A549 (cell line): ENCODE data around the gene VNN1. TPM values are rescaled to one million over a fixed set of nuclear protein-coding genes. Genes with fewer than 3 reads are reported as not detected.

Experiments
- ATAC-seq, 2 experiments: fragments of 200-7000 bp in 1 of 2; fragments of >200 bp in 1 of 2; cut with Nextera tagmentation in 1 of 2; cut with Tn5 transposase in 1 of 2; 3 replicates each; pipeline versions ENCODE4 v1.8.0 to v1.9.1; 2018 to 2020; ENCODE audit warnings: mild to moderate bottlenecking in 1 of 2, moderate library complexity in 1 of 2
- CTCF ChIA-PET: fragments of 300-600 bp; sonication (Branson Sonifier 250); formaldehyde crosslinking; extraction: SDS; loops from one replicate; lab custom pipeline; 2021; ENCODE audit warnings: antibody characterized with exemption, inconsistent platforms; lab: Yijun Ruan, JAX
- POLR2A ChIA-PET: fragments of 350-600 bp; formaldehyde crosslinking; extraction: SDS; loops from one replicate; lab custom pipeline; 2021; ENCODE audit warnings: antibody characterized with exemption, inconsistent platforms; lab: Yijun Ruan, JAX
- DNase-seq, 2 experiments: peaks; one replicate each; pipeline versions ENCODE4 v3.0.0 to v3.0.0-alpha.2; 2011 to 2016; ENCODE audit warnings: low read depth in 1 of 2, low spot score in 1 of 2
- FAIRE-seq: peaks from 2 replicates; lab custom pipeline; 2011; peaks lifted over from hg19 to GRCh38; lab: Jason Lieb, UNC
- H3K27ac ChIP-seq, 2 experiments: fragments of >200 bp; sonication (Bioruptor Twin); formaldehyde crosslinking; 3 replicates each; pipeline ENCODE4 v1.5.1; 2016 to 2017
- H3K4me1 ChIP-seq: fragments of >200 bp; sonication (Bioruptor Twin); formaldehyde crosslinking; 3 replicates; pipeline ENCODE4 v1.6.1; 2016
- H3K4me2 ChIP-seq: fragments of >200 bp; sonication (Bioruptor Twin); formaldehyde crosslinking; 3 replicates; pipeline ENCODE4 v1.6.1; 2016
- H3K4me3 ChIP-seq: fragments of >200 bp; sonication (Bioruptor Twin); formaldehyde crosslinking; 3 replicates; pipeline ENCODE4 v1.5.1; 2016
- H3K9me3 ChIP-seq: fragments of >200 bp; sonication (Bioruptor Twin); formaldehyde crosslinking; 3 replicates; pipeline ENCODE4 v1.6.1; 2016
- CEBPB ChIP-seq, 2 experiments: fragments of >200 bp in 1 of 2; sonication (Bioruptor Twin) in 1 of 2; formaldehyde crosslinking in 1 of 2; IDR thresholded peaks; 2 replicates each; pipeline ENCODE4 v1.6.1; 2012 to 2016
- CHD2 ChIP-seq: fragments of 150-350 bp; IDR thresholded peaks from 2 replicates; pipeline ENCODE4 v1.6.1; 2014; ENCODE audit warnings: low read length; ENCODE audit not compliant: partially characterized antibody
- EHF ChIP-seq: fragments of 250-450 bp; sonication (Bioruptor Pico); IDR thresholded peaks from 2 replicates; pipeline ENCODE4 v1.5.0; 2020; ENCODE audit warnings: mild to moderate bottlenecking
- EHMT2 ChIP-seq: fragments of 200-600 bp; sonication (generic); IDR thresholded peaks from 2 replicates; pipeline ENCODE4 v1.6.1; 2016; ENCODE audit warnings: antibody characterized with exemption, low read depth, mild to moderate bottlenecking, moderate library complexity
- EP300 ChIP-seq, 2 experiments: fragments of >200 bp; sonication (Bioruptor Twin); formaldehyde crosslinking; IDR thresholded peaks; 2 replicates in 1 of 2; 3 replicates in 1 of 2; pipeline ENCODE4 v1.6.1; 2016 to 2017
- FOSL2 ChIP-seq, 2 experiments: fragments of 450-650 bp in 1 of 2; fragments of >200 bp in 1 of 2; sonication (Bioruptor Twin) in 1 of 2; formaldehyde crosslinking; IDR thresholded peaks; 2 replicates each; pipeline versions ENCODE4 v1.5.0 to v1.6.1; 2016 to 2020; ENCODE audit warnings: mild to moderate bottlenecking in 1 of 2, moderate library complexity in 1 of 2
- JUN ChIP-seq, 2 experiments: fragments of >200 bp; sonication (Bioruptor Twin); formaldehyde crosslinking; IDR thresholded peaks; 2 replicates in 1 of 2; 3 replicates in 1 of 2; pipeline ENCODE4 v1.6.1; 2016 to 2017
- MYC ChIP-seq: IDR thresholded peaks from 2 replicates; pipeline ENCODE4 v1.6.1; 2012; ENCODE audit warnings: mild to moderate bottlenecking, inconsistent platforms, low read length, improper control_type of control experiment, borderline replicate concordance
- RAD21 ChIP-seq, 2 experiments: fragments of >200 bp in 1 of 2; sonication (Bioruptor Twin) in 1 of 2; formaldehyde crosslinking in 1 of 2; IDR thresholded peaks in 1 of 2; conservative IDR thresholded peaks in 1 of 2; 2 replicates in 1 of 2; 3 replicates in 1 of 2; pipeline ENCODE4 v1.6.1; 2012 to 2018; ENCODE audit warnings: inconsistent platforms in 1 of 2
- RCOR1 ChIP-seq: fragments of 150-350 bp; IDR thresholded peaks from 2 replicates; pipeline ENCODE4 v1.6.1; 2014; ENCODE audit warnings: antibody characterized with exemption, low read length, low read depth
- RFX5 ChIP-seq: fragments of 450-650 bp; IDR thresholded peaks from 2 replicates; pipeline ENCODE4 v1.7.1; 2014; ENCODE audit warnings: antibody characterized with exemption, mild to moderate bottlenecking, moderate library complexity
- TP53 ChIP-seq: fragments of 250-450 bp; sonication (Bioruptor Pico); IDR thresholded peaks from 2 replicates; pipeline ENCODE4 v1.5.0; 2021; ENCODE audit warnings: mild to moderate bottlenecking, moderate library complexity
- WGBS: methylation state at CpG from one replicate; pipeline ENCODE4 v1.1.6; 2017; ENCODE audit errors: missing lambda C conversion rate; 5-methylcytosine and 5-hydroxymethylcytosine counted together
- polyA plus RNA-seq, 4 experiments: library from polyadenylated mRNA; depleted of rRNA in 3 of 4; stranded (reverse); fragments of >200 nt; fragmentation: RNase III in 1 of 4; extraction: RNeasy Plus Mini Kit Qiagen cat#74134 plus additional on column Dnase treatment in 1 of 4; gene quantifications; 2 replicates in 3 of 4; 3 replicates in 1 of 4; pipeline ENCODE4 v1.2.3, GENCODE V29; 2011 to 2017
- TF ChIP-seq, protein P1 (sequence below): IDR thresholded peaks from 2 replicates; pipeline ENCODE4 v1.6.1; 2012
- TF ChIP-seq, protein P2 (sequence below): IDR thresholded peaks from 2 replicates; pipeline ENCODE4 v1.6.1; 2012; ENCODE audit warnings: low read depth, borderline replicate concordance
- TF ChIP-seq, protein P3 (sequence below): fragments of >200 bp; sonication (Bioruptor Twin); formaldehyde crosslinking; IDR thresholded peaks from 2 replicates; pipeline ENCODE4 v1.6.1; 2016
- TF ChIP-seq, protein P4 (sequence below): fragments of >200 bp; sonication (Bioruptor Twin); formaldehyde crosslinking; IDR thresholded peaks from 3 replicates; pipeline ENCODE4 v1.5.1; 2016
- TF ChIP-seq, protein P5 (sequence below): fragments of 250-450 bp; sonication (Bioruptor Pico); IDR thresholded peaks from 2 replicates; pipeline ENCODE4 v1.5.0; 2021; ENCODE audit warnings: mild to moderate bottlenecking, moderate library complexity, borderline replicate concordance
- TF ChIP-seq, protein P6 (sequence below): fragments of >200 bp; sonication (Bioruptor Twin); formaldehyde crosslinking; IDR thresholded peaks from 3 replicates; pipeline ENCODE4 v1.6.1; 2016
- TF ChIP-seq, protein P7 (sequence below): fragments of 200-600 bp; sonication (generic); IDR thresholded peaks from 2 replicates; pipeline ENCODE4 v1.6.1; 2016; ENCODE audit warnings: antibody characterized with exemption, mild to moderate bottlenecking, moderate library complexity

The VNN1 gene
- polyA plus RNA-seq, 2 of the 4 experiments (the other 2 are of a cell fraction): 0.03 to 0.09 TPM

DNA sequence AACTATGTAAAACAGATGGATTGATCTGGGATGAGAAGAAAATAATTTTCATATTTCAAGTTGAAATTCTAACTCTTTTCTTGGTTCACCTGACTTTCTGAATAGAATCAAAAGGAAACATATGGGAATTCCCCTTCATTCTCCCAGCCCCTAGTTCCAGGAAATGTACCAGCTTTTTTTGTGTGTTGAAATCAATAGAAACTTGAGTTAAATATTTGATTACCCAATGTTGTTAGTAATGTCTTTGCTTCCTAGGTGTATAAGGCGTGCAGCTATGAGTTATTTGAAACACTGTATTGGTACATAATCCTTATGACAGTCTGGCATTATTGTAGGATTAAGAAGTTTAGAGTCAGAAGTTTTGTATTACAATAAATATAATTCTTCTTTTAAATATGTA is 22.4 kb upstream of the VNN1 start (continued):
- TF ChIP-seq RCOR1 (no peak), EP300 (IDR thresholded peaks at IDR 0.05) (no peak), EHMT2 (no peak), RFX5 (no peak)
- TF ChIP-seq, protein P1, sequence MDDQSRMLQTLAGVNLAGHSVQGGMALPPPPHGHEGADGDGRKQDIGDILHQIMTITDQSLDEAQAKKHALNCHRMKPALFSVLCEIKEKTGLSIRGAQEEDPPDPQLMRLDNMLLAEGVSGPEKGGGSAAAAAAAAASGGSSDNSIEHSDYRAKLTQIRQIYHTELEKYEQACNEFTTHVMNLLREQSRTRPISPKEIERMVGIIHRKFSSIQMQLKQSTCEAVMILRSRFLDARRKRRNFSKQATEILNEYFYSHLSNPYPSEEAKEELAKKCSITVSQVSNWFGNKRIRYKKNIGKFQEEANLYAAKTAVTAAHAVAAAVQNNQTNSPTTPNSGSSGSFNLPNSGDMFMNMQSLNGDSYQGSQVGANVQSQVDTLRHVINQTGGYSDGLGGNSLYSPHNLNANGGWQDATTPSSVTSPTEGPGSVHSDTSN: no peak
- TF ChIP-seq, protein P2, sequence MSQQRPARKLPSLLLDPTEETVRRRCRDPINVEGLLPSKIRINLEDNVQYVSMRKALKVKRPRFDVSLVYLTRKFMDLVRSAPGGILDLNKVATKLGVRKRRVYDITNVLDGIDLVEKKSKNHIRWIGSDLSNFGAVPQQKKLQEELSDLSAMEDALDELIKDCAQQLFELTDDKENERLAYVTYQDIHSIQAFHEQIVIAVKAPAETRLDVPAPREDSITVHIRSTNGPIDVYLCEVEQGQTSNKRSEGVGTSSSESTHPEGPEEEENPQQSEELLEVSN: no peak

DNA sequence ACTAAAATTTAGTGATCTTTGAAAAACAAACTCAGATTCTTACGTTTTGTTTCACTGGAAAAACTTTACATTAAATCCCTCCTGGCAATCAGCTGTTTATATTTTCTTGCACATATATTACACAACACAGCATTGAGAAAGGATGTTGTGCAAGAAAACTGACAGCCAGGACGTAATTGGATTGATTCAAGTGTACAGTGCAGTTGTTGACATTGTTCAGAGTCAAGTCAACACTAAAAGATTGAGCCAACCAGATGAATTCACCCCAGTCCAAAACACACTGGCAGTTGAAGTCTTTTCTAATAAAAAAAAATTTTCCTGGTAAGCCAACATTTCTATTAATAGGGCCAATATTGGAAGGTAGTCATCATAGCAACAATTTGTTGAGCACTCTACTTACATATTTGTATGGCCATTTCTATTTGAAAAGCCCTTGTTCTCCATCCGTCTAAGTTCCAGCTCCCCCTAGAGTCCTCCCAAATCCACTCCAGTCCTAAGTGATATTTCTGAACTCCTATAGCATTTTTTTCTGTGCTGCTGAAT is 20.9 kb upstream of the VNN1 start:
- CTCF ChIA-PET: interaction anchor here (0.7 kb wide), 1 partner anchor 14 kb away, joined by 3 read pairs; no protein-coding TSS in a partner anchor
- ATAC-seq (peak; percentile 66 to 70; a peak in 4 of 6 replicates), DNase-seq (peak in 1 of 2 experiments; percentile 57), FAIRE-seq (no peak)
- Histone ChIP-seq H3K9me3 (no peaks in the 10 kb centered on the region), H3K4me2 (peak overlapping the region; percentile 19; the same call in 2 of the 3 replicates), H3K4me1 (peaks cover 30% of the 10 kb centered on the region), H3K27ac (no peak overlapping the region), H3K4me3 (no peak overlapping the region)
- TF ChIP-seq JUN (IDR thresholded peaks at IDR 0.05) (peak in 1 of 2 experiments; percentile 39; a peak in 1 of 5 replicates), TP53 (CRISPR knock-in tag) (no peak), RAD21 (conservative IDR thresholded peaks at IDR 0.05 in 1 of 2, IDR thresholded peaks at IDR 0.05 in 1 of 2) (peak in 1 of 2 experiments; percentile 37; a peak in 3 of 5 replicates), CEBPB (IDR thresholded peaks at IDR 0.05) (peak; percentile 79 to 93), EHF (CRISPR knock-in tag) (no peak), CHD2 (no peak), MYC (no peak), FOSL2 (IDR thresholded peaks at IDR 0.05) (no peak), FOSL2 (CRISPR knock-in tag; IDR thresholded peaks at IDR 0.05) (0 out of 2 replicates have a peak, but pooled peaks have one; percentile 24)
- TF ChIP-seq, protein P3, sequence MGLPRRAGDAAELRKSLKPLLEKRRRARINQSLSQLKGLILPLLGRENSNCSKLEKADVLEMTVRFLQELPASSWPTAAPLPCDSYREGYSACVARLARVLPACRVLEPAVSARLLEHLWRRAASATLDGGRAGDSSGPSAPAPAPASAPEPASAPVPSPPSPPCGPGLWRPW: peak; percentile 91
- TF ChIP-seq, protein P4, sequence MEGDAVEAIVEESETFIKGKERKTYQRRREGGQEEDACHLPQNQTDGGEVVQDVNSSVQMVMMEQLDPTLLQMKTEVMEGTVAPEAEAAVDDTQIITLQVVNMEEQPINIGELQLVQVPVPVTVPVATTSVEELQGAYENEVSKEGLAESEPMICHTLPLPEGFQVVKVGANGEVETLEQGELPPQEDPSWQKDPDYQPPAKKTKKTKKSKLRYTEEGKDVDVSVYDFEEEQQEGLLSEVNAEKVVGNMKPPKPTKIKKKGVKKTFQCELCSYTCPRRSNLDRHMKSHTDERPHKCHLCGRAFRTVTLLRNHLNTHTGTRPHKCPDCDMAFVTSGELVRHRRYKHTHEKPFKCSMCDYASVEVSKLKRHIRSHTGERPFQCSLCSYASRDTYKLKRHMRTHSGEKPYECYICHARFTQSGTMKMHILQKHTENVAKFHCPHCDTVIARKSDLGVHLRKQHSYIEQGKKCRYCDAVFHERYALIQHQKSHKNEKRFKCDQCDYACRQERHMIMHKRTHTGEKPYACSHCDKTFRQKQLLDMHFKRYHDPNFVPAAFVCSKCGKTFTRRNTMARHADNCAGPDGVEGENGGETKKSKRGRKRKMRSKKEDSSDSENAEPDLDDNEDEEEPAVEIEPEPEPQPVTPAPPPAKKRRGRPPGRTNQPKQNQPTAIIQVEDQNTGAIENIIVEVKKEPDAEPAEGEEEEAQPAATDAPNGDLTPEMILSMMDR: peak; percentile 30; the same call in 2 of the 3 replicates
- TF ChIP-seq, protein P5, sequence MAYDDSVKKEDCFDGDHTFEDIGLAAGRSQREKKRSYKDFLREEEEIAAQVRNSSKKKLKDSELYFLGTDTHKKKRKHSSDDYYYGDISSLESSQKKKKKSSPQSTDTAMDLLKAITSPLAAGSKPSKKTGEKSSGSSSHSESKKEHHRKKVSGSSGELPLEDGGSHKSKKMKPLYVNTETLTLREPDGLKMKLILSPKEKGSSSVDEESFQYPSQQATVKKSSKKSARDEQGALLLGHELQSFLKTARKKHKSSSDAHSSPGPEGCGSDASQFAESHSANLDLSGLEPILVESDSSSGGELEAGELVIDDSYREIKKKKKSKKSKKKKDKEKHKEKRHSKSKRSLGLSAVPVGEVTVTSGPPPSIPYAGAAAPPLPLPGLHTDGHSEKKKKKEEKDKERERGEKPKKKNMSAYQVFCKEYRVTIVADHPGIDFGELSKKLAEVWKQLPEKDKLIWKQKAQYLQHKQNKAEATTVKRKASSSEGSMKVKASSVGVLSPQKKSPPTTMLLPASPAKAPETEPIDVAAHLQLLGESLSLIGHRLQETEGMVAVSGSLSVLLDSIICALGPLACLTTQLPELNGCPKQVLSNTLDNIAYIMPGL (CRISPR knock-in tag): no peak
- TF ChIP-seq, protein P6, sequence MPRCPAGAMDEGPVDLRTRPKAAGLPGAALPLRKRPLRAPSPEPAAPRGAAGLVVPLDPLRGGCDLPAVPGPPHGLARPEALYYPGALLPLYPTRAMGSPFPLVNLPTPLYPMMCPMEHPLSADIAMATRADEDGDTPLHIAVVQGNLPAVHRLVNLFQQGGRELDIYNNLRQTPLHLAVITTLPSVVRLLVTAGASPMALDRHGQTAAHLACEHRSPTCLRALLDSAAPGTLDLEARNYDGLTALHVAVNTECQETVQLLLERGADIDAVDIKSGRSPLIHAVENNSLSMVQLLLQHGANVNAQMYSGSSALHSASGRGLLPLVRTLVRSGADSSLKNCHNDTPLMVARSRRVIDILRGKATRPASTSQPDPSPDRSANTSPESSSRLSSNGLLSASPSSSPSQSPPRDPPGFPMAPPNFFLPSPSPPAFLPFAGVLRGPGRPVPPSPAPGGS: 0 out of 3 replicates have a peak, but pooled peaks have one; percentile 27
- TF ChIP-seq, protein P7, sequence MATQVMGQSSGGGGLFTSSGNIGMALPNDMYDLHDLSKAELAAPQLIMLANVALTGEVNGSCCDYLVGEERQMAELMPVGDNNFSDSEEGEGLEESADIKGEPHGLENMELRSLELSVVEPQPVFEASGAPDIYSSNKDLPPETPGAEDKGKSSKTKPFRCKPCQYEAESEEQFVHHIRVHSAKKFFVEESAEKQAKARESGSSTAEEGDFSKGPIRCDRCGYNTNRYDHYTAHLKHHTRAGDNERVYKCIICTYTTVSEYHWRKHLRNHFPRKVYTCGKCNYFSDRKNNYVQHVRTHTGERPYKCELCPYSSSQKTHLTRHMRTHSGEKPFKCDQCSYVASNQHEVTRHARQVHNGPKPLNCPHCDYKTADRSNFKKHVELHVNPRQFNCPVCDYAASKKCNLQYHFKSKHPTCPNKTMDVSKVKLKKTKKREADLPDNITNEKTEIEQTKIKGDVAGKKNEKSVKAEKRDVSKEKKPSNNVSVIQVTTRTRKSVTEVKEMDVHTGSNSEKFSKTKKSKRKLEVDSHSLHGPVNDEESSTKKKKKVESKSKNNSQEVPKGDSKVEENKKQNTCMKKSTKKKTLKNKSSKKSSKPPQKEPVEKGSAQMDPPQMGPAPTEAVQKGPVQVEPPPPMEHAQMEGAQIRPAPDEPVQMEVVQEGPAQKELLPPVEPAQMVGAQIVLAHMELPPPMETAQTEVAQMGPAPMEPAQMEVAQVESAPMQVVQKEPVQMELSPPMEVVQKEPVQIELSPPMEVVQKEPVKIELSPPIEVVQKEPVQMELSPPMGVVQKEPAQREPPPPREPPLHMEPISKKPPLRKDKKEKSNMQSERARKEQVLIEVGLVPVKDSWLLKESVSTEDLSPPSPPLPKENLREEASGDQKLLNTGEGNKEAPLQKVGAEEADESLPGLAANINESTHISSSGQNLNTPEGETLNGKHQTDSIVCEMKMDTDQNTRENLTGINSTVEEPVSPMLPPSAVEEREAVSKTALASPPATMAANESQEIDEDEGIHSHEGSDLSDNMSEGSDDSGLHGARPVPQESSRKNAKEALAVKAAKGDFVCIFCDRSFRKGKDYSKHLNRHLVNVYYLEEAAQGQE: no peak
- WGBS: 14% methylated on average over 3 of the region's 3 CpGs
- POLR2A ChIA-PET: no interaction called here
